ENCODE data around the gene TTC13. TPM values are rescaled to one million over a fixed set of nuclear protein-coding genes. Genes with fewer than 3 reads are reported as not detected.

The TTC13 gene
- total RNA-seq, 1 experiment from 2014 or later, result 12.3 TPM

DNA sequence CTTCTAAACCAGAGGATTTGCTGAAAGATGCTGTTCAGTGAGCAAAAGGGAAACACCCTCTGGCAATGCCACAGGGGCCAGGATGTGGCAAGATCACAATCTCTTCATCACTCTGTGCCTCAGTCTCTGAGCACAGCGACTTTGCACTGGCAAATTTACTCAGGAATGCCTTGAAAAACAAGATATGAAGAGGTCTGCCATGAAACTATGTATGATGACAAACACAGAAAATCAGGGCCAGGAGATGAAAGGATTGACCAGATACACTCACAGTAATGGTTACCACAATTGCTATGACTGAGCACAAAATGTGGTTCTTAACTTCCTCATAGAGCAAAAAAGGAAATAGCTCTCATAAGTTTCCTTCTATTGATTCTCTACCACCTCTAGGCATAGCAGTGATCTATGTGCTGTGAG, 5.8 kb downstream of the TTC13 start:
- Histone ChIP-seq H3K4me3 (replicated peaks in 1 of 2; ENCODE audit: low read depth in 1 of 2, low read length in 2 of 2) (no peak overlapping the region), H3K9me3 (ENCODE audit: control insufficient read depth in 1 of 2, insufficient read depth in 1 of 2, low read depth in 1 of 2, low read length in 2 of 2) (no peaks in the 10 kb centered on the region), H2AFZ (ENCODE audit: low read depth, low read length, poor library complexity, severe bottlenecking) (no peak overlapping the region), H3K9me2 (ENCODE audit: insufficient read depth) (no peaks in the 10 kb centered on the region), H3K4me1 (ENCODE audit: control insufficient read depth in 1 of 2, insufficient read depth in 2 of 2, low read length in 2 of 2) (peaks cover 7% of the 10 kb centered on the region in 2 experiments; a peak in 2 of 4 replicates), H4K20me1 (ENCODE audit: insufficient read depth) (no peaks in the 10 kb centered on the region), H3K36me3 (ENCODE audit: control insufficient read depth in 1 of 2, insufficient read depth in 2 of 2, low read length in 2 of 2) (0 out of 4 replicates have a peak, but pooled peaks cover 0 to 2% of the 10 kb centered on the region in 2 experiments), H3K79me2 (ENCODE audit: insufficient read depth, low read length) (peaks cover 11% of the 10 kb centered on the region; the same call in 1 of the 2 replicates), H3K27ac (ENCODE audit: low read depth, low read length) (no peak overlapping the region), H3K27me3 (ENCODE audit: insufficient read depth, low read length) (no peaks in the 10 kb centered on the region), H3K9ac (ENCODE audit: low read length) (no peak overlapping the region), H3K4me2 (ENCODE audit: low read length) (no peak overlapping the region)
- POLR2A ChIA-PET, result no interaction called here
- no TSS peak for BruUV-seq (replicated peaks)
- CTCF ChIA-PET, result no interaction called here
- no peak for ATAC-seq
- intact Hi-C loops (cut with micrococcal nuclease), result no loop called here
- TF ChIP-seq JUND (IDR thresholded peaks at IDR 0.05) (no peak), ZFX (IDR thresholded peaks at IDR 0.05) (no peak), ELF1 (IDR thresholded peaks at IDR 0.05; ENCODE audit: borderline replicate concordance, low read depth) (no peak), CBX3 (IDR thresholded peaks at IDR 0.05; ENCODE audit: low read depth) (no peak), SRF (IDR thresholded peaks at IDR 0.05; ENCODE audit: low read depth) (no peak), RAD21 (IDR thresholded peaks at IDR 0.05; ENCODE audit: low read depth) (no peak), SIN3A (IDR thresholded peaks at IDR 0.05; ENCODE audit: low read depth) (no peak), MAX (IDR thresholded peaks at IDR 0.05) (no peak), FOSL1 (IDR thresholded peaks at IDR 0.05; ENCODE audit: low read depth) (no peak), ZBTB33 (IDR thresholded peaks at IDR 0.05; ENCODE audit: extremely low read depth, insufficient replicate concordance, low read length) (no peak)
- TF ChIP-seq, protein P1, sequence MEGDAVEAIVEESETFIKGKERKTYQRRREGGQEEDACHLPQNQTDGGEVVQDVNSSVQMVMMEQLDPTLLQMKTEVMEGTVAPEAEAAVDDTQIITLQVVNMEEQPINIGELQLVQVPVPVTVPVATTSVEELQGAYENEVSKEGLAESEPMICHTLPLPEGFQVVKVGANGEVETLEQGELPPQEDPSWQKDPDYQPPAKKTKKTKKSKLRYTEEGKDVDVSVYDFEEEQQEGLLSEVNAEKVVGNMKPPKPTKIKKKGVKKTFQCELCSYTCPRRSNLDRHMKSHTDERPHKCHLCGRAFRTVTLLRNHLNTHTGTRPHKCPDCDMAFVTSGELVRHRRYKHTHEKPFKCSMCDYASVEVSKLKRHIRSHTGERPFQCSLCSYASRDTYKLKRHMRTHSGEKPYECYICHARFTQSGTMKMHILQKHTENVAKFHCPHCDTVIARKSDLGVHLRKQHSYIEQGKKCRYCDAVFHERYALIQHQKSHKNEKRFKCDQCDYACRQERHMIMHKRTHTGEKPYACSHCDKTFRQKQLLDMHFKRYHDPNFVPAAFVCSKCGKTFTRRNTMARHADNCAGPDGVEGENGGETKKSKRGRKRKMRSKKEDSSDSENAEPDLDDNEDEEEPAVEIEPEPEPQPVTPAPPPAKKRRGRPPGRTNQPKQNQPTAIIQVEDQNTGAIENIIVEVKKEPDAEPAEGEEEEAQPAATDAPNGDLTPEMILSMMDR (IDR thresholded peaks at IDR 0.05 in 2 of 3, conservative IDR thresholded peaks at IDR 0.05 in 1 of 3; ENCODE audit: borderline replicate concordance in 1 of 3, insufficient read depth in 1 of 3, low read depth in 2 of 3, low read length in 2 of 3), result no peak
- DNase-seq (ENCODE audit: low read depth, low spot score), result no peak
- RAD21 ChIA-PET (ENCODE audit: low non-redundant PET in 1 of 2, low total read pairs in 2 of 2, uncharacterized antibody in 2 of 2, unreplicated experiment in 2 of 2), result no interaction called here
